ENCODE data around the gene MFRP. TPM values are rescaled to one million over a fixed set of nuclear protein-coding genes. Genes with fewer than 3 reads are reported as not detected.

The MFRP gene
- total and polyA plus RNA-seq, 9 of the 15 experiments (the other 6 are each of a cell fraction or from before 2014, with no cell fraction given), result not detected

DNA sequence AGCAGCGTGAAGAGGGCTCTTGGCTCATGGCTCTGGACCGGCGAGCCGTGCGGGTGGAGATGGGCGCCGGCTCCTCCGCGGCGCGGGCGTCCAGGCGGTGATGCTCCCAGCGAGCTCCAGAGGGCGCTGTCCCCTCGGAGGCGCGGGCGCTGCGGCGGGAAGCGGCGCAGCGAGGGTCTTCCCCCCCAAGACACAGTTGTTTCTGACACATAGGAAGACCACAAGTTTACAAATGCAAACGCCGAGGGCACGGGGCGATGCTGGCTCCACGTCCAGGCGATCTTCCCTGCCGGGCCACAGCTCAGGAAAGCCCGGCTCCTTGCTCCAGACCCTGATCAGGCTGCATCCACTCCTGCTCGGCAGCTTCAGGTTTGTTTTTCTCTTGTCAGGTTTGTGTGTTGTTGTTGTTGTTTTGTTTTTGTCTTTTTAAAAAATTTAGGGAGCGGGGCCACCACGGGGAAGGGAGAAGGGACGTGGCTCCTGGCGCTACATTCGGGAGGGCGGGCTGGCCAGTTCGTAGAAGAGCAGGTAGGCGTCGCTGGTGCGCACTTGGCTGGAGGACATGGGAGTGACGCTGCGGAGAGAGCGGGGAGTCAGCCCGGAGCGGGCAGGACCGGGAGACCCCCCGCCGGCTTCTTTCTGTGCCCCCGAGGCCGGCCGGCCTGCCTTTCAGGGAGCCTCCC, 10.0 kb upstream of the MFRP start (continued):
- TF ChIP-seq, protein P1, sequence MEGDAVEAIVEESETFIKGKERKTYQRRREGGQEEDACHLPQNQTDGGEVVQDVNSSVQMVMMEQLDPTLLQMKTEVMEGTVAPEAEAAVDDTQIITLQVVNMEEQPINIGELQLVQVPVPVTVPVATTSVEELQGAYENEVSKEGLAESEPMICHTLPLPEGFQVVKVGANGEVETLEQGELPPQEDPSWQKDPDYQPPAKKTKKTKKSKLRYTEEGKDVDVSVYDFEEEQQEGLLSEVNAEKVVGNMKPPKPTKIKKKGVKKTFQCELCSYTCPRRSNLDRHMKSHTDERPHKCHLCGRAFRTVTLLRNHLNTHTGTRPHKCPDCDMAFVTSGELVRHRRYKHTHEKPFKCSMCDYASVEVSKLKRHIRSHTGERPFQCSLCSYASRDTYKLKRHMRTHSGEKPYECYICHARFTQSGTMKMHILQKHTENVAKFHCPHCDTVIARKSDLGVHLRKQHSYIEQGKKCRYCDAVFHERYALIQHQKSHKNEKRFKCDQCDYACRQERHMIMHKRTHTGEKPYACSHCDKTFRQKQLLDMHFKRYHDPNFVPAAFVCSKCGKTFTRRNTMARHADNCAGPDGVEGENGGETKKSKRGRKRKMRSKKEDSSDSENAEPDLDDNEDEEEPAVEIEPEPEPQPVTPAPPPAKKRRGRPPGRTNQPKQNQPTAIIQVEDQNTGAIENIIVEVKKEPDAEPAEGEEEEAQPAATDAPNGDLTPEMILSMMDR (IDR thresholded peaks at IDR 0.05 in 2 of 3, conservative IDR thresholded peaks at IDR 0.05 in 1 of 3; ENCODE audit: insufficient read depth in 2 of 3, low read depth in 1 of 3, low read length in 3 of 3), result peak; percentile 88 to 97 (median 92)
- no peak for TF ChIP-seq ZBTB1 (CRISPR knock-in tag; IDR thresholded peaks at IDR 0.05; ENCODE audit: borderline replicate concordance, low read depth)
- TF ChIP-seq, protein P2, sequence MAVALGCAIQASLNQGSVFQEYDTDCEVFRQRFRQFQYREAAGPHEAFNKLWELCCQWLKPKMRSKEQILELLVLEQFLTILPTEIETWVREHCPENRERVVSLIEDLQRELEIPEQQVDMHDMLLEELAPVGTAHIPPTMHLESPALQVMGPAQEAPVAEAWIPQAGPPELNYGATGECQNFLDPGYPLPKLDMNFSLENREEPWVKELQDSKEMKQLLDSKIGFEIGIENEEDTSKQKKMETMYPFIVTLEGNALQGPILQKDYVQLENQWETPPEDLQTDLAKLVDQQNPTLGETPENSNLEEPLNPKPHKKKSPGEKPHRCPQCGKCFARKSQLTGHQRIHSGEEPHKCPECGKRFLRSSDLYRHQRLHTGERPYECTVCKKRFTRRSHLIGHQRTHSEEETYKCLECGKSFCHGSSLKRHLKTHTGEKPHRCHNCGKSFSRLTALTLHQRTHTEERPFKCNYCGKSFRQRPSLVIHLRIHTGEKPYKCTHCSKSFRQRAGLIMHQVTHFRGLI (CRISPR knock-in tag; IDR thresholded peaks at IDR 0.05), result no peak
- TF ChIP-seq ZNF431 (CRISPR knock-in tag; IDR thresholded peaks at IDR 0.05), result no peak
- no peak for TF ChIP-seq CEBPG (CRISPR knock-in tag; IDR thresholded peaks at IDR 0.05)
- no peak for TF ChIP-seq CEBPG (tag; conservative IDR thresholded peaks at IDR 0.05 in 1 of 2, IDR thresholded peaks at IDR 0.05 in 1 of 2)
- TF ChIP-seq CC2D1A (IDR thresholded peaks at IDR 0.05), result peak; percentile 53; the same call in 1 of the 2 replicates
- TF ChIP-seq SIRT6 (IDR thresholded peaks at IDR 0.05; ENCODE audit: low read depth, low read length), result no peak
- TF ChIP-seq PHF20 (IDR thresholded peaks at IDR 0.05; ENCODE audit: partially characterized antibody), result no peak
- TF ChIP-seq DPF2 (IDR thresholded peaks at IDR 0.05), result peak; percentile 44; the same call in 1 of the 2 replicates
- no peak for TF ChIP-seq ZNF12 (CRISPR knock-in tag; IDR thresholded peaks at IDR 0.05)
- TF ChIP-seq, protein P3, sequence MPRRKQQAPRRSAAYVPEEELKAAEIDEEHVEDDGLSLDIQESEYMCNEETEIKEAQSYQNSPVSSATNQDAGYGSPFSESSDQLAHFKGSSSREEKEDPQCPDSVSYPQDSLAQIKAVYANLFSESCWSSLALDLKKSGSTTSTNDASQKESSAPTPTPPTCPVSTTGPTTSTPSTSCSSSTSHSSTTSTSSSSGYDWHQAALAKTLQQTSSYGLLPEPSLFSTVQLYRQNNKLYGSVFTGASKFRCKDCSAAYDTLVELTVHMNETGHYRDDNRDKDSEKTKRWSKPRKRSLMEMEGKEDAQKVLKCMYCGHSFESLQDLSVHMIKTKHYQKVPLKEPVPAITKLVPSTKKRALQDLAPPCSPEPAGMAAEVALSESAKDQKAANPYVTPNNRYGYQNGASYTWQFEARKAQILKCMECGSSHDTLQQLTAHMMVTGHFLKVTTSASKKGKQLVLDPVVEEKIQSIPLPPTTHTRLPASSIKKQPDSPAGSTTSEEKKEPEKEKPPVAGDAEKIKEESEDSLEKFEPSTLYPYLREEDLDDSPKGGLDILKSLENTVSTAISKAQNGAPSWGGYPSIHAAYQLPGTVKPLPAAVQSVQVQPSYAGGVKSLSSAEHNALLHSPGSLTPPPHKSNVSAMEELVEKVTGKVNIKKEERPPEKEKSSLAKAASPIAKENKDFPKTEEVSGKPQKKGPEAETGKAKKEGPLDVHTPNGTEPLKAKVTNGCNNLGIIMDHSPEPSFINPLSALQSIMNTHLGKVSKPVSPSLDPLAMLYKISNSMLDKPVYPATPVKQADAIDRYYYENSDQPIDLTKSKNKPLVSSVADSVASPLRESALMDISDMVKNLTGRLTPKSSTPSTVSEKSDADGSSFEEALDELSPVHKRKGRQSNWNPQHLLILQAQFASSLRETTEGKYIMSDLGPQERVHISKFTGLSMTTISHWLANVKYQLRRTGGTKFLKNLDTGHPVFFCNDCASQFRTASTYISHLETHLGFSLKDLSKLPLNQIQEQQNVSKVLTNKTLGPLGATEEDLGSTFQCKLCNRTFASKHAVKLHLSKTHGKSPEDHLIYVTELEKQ (CRISPR knock-in tag; IDR thresholded peaks at IDR 0.05), result no peak
- TF ChIP-seq MAFK (IDR thresholded peaks at IDR 0.05; ENCODE audit: low read length), result no peak
- TF ChIP-seq, protein P4, sequence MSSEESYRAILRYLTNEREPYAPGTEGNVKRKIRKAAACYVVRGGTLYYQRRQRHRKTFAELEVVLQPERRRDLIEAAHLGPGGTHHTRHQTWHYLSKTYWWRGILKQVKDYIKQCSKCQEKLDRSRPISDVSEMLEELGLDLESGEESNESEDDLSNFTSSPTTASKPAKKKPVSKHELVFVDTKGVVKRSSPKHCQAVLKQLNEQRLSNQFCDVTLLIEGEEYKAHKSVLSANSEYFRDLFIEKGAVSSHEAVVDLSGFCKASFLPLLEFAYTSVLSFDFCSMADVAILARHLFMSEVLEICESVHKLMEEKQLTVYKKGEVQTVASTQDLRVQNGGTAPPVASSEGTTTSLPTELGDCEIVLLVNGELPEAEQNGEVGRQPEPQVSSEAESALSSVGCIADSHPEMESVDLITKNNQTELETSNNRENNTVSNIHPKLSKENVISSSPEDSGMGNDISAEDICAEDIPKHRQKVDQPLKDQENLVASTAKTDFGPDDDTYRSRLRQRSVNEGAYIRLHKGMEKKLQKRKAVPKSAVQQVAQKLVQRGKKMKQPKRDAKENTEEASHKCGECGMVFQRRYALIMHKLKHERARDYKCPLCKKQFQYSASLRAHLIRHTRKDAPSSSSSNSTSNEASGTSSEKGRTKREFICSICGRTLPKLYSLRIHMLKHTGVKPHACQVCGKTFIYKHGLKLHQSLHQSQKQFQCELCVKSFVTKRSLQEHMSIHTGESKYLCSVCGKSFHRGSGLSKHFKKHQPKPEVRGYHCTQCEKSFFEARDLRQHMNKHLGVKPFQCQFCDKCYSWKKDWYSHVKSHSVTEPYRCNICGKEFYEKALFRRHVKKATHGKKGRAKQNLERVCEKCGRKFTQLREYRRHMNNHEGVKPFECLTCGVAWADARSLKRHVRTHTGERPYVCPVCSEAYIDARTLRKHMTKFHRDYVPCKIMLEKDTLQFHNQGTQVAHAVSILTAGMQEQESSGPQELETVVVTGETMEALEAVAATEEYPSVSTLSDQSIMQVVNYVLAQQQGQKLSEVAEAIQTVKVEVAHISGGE (CRISPR knock-in tag; IDR thresholded peaks at IDR 0.05), result no peak
- TF ChIP-seq NR2C2 (CRISPR knock-in tag; IDR thresholded peaks at IDR 0.05), result peak; percentile 42; the same call in 1 of the 2 replicates
- TF ChIP-seq NR2C2 (tag; IDR thresholded peaks at IDR 0.05), result no peak
- TF ChIP-seq KLF10 (CRISPR knock-in tag; IDR thresholded peaks at IDR 0.05), result no peak

Data from K562 (cell line).